Measurements from ENCODE around the gene PRSS16.

PRSS16 gene

GRCh38 chr6:27288136-27289044 lies 40.9 kb downstream of the PRSS16 start:
- no peak for DNase-seq

- DNase-seq: no peak
Observed at GRCh38 chr6:27290065-27290849, 42.8 kb downstream of the PRSS16 start.

- DNase-seq: no peak
Observed at GRCh38 chr6:27290850-27291208, 43.3 kb downstream of the PRSS16 start.

GRCh38 chr6:27293436-27294098 lies 46.1 kb downstream of the PRSS16 start:
- DNase-seq: no peak

GRCh38 chr6:27294409-27294808 lies 46.9 kb downstream of the PRSS16 start:
- DNase-seq: no peak

DNA sequence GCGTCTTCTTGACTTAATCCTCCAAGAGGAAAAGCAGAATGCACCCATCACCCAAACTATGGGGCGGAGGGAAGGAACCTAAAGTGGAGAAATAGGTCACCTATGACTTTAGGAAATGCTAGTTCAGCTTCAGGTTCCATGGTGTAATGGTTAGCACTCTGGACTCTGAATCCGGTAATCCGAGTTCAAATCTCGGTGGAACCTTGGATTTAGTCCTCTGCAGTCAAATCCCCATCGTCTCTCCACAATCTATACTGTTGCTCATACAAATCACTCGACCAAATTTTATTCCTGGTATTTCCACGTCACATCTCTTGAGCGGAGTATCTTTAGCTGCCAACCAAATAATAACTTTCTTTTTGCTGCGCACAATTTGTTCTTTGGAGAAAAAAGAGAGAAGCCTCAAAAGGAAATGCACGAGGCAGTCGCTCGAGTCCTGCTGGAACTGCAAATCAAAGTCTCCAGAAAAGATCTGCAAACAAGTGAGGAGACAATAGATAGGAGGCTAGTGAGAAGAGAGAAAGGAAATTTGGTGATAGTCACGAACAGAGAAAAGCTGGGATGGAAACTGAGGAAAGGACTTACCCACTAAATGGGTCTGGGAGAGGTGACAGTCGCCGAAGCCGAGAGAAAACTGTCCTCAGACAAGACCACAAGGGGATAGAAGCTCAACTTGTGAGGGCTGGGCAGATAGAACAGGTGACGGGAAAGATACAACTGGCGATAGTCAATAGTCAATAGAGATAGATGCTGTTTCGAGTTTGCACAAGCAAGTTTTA lies 48.0 kb downstream of the PRSS16 start:
- DNase-seq: no peak

GRCh38 chr6:27296106-27296783 lies 48.7 kb downstream of the PRSS16 start:
- DNase-seq: no peak

- no peak for DNase-seq
Observed at GRCh38 chr6:27297484-27297856, 50.0 kb downstream of the PRSS16 start.

DNA sequence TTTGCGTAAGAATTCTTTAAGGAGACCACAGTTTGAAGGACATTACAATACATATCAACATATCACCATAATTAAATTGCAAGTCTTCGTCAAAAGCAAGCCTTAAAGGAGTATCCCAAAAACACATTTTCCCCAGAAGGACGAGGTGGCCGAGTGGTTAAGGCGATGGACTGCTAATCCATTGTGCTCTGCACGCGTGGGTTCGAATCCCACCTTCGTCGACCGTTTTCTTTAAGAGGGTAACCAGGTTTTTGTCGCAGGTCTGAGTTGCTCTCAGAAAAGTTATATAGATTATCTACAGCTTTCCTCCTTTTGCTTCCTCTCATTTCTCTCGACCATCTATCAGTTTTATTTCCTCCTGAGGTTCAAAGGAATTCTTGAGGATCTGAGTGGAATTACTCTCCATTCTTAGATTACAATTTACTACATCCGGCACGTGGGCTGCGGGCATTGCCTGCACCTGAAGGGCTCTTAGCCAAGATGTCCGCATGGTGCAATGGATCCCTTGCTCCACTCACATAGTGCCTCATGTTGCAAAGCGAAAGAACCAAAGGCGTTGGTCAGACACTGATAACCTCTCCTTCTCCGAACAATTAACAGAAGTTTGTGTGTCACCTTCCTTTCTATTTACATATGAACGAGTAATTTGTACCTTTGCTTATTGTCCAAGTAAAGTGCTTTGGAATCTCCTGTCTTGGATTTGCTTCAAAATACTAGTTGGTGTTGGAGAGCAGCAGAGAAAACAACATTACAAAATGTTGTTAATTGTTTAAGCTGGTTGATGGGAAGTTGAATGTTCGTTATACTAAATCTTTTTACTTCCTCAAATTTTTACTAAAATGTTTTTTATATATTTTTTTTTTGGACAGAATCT lies 50.6 kb downstream of the PRSS16 start:
- no peak for DNase-seq

- DNase-seq: no peak
Observed at GRCh38 chr6:27303613-27304272, 56.2 kb downstream of the PRSS16 start.
